Vagina (tissue), 2 donors: ENCODE data around the gene CNBP. TPM values are rescaled to one million over a fixed set of nuclear protein-coding genes. Genes with fewer than 3 reads are reported as not detected.
"Not testable (repeated sequence)": the region's sequence is repeated elsewhere in the genome, so short reads cannot be mapped to it uniquely, and the experiment has no call there.

Experiments used
- DNase-seq, 2 donors: peaks; one replicate each; pipeline ENCODE4 v3.0.0-alpha.2; 2017; ENCODE audit errors: extremely low spot score in 2 of 2
- H3K27ac ChIP-seq: fragments of 200-600 bp; sonication (generic); one replicate; pipeline ENCODE4 v1.5.1; 2019
- H3K27me3 ChIP-seq: fragments of 200-600 bp; sonication (generic); one replicate; pipeline ENCODE4 v1.5.1; 2019
- H3K36me3 ChIP-seq, 2 donors: fragments of 200-600 bp; sonication (generic); one replicate each; pipeline ENCODE4 v1.5.1; 2017 to 2019
- H3K4me1 ChIP-seq: fragments of 200-600 bp; sonication (generic); one replicate; pipeline ENCODE4 v1.5.1; 2019
- H3K4me3 ChIP-seq, 2 donors: fragments of 200-600 bp; sonication (generic); 1 replicate in 1 of 2; 2 replicates in 1 of 2; pipeline ENCODE4 v1.5.1; 2016 to 2019
- H3K9me3 ChIP-seq: fragments of 200-600 bp; sonication (generic); one replicate; pipeline ENCODE4 v1.5.1; 2019
- POLR2A ChIP-seq, 2 donors: fragments of 450-650 bp; IDR thresholded peaks; one replicate each; pipeline ENCODE4 v1.6.1; 2017; ENCODE audit warnings: antibody characterized with exemption in 2 of 2, mild to moderate bottlenecking in 2 of 2, moderate library complexity in 2 of 2
- POLR2AphosphoS5 ChIP-seq, 2 donors: sonication (generic); formaldehyde crosslinking; IDR thresholded peaks; one replicate each; pipeline ENCODE4 v1.9.0; 2017; ENCODE audit warnings: antibody characterized with exemption in 2 of 2, mild to moderate bottlenecking in 2 of 2, low read depth in 1 of 2; ENCODE audit not compliant: insufficient read depth in 1 of 2
- intact Hi-C: fragments of 100-400 bp; cut with DNase I; formaldehyde crosslinking; loops from one replicate; pipeline ENCODE4 v1.15.1; 2023
- total RNA-seq: library from RNA; depleted of rRNA; stranded (reverse); fragments of >200 nt; gene quantifications from one replicate; pipeline ENCODE4 v1.2.3, GENCODE V29; 2016
- TF ChIP-seq, protein P1 (sequence below), 3 experiments: fragments of 450-650 bp in 2 of 3; fragments of 200-600 bp in 1 of 3; sonication (generic) in 1 of 3; IDR thresholded peaks; one replicate each; pipeline ENCODE4 v1.5.1; 2017 to 2019; ENCODE audit warnings: antibody characterized with exemption in 3 of 3, mild to moderate bottlenecking in 2 of 3, moderate library complexity in 2 of 3

CNBP gene
- total RNA-seq, 1 donor from 2014 or later: 405 TPM

DNA sequence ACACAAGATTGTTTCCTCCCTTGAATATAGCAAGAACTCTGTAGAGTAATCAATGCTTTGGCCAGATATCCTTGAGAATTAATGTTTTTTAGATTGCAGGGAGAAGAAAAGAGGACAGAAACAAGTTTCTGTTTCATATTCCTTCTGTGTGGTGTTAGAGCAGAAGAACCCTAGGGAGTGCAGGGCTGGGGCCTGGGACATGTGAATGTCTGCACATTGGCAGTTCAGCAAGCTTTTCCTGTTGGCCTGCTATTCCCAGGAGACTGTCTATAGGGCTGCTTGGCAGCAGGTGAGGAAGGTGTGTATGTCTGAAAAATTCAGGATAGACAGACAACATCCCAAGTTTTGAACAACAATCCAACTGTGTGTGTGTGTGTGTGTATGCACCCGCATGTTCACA is 13.6 kb upstream of the CNBP start:
- no peak overlapping the region for H3K4me3 ChIP-seq
- DNase-seq: no peak
- TF ChIP-seq POLR2A (IDR thresholded peaks at IDR 0.05) (no peak), POLR2AphosphoS5 (IDR thresholded peaks at IDR 0.05; ENCODE audit: insufficient read depth in 1 of 2, low read depth in 1 of 2) (peak in 1 of 2 donors; percentile 31)
- TF ChIP-seq, protein P1, sequence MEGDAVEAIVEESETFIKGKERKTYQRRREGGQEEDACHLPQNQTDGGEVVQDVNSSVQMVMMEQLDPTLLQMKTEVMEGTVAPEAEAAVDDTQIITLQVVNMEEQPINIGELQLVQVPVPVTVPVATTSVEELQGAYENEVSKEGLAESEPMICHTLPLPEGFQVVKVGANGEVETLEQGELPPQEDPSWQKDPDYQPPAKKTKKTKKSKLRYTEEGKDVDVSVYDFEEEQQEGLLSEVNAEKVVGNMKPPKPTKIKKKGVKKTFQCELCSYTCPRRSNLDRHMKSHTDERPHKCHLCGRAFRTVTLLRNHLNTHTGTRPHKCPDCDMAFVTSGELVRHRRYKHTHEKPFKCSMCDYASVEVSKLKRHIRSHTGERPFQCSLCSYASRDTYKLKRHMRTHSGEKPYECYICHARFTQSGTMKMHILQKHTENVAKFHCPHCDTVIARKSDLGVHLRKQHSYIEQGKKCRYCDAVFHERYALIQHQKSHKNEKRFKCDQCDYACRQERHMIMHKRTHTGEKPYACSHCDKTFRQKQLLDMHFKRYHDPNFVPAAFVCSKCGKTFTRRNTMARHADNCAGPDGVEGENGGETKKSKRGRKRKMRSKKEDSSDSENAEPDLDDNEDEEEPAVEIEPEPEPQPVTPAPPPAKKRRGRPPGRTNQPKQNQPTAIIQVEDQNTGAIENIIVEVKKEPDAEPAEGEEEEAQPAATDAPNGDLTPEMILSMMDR (IDR thresholded peaks at IDR 0.05): no peak
- intact Hi-C loops: no loop called here
- H3K27ac ChIP-seq: no peak overlapping the region
- no peaks in the 10 kb centered on the region for H3K9me3 ChIP-seq
- H3K27me3 ChIP-seq: no peaks in the 10 kb centered on the region
- peaks cover 24% of the 10 kb centered on the region for H3K4me1 ChIP-seq
- no peaks in the 10 kb centered on the region for H3K36me3 ChIP-seq

DNA sequence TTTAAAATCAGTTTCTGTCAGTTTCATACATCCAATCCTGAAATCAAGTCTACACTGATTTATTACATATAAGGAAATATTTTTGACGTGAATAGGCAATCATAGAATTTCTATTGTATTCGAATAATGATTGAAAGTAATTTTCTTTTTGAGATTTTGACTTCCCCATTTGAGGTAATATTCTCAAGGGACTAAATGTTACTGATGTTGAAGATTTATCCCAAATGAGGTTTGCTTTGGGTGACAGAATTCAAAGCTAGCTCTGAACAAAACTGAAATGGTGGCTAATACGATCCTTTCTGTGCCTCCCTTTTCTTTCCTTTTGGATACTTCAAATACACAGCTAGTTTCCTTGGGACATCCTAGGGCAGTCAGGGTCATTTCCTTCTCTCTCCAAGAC is 12.9 kb upstream of the CNBP start:
- Histone ChIP-seq H3K27ac (peak overlapping the region; percentile 52), H3K27me3 (no peaks in the 10 kb centered on the region), H3K9me3 (no peaks in the 10 kb centered on the region), H3K4me1 (peaks cover 24% of the 10 kb centered on the region), H3K4me3 (no peak overlapping the region), H3K36me3 (no peaks in the 10 kb centered on the region)
- TF ChIP-seq, protein P1 (IDR thresholded peaks at IDR 0.05): no peak
- no peak for TF ChIP-seq POLR2AphosphoS5 (IDR thresholded peaks at IDR 0.05; ENCODE audit: insufficient read depth in 1 of 2, low read depth in 1 of 2)
- TF ChIP-seq POLR2A (IDR thresholded peaks at IDR 0.05): no peak
- intact Hi-C loops: no loop called here
- no peak for DNase-seq

DNA sequence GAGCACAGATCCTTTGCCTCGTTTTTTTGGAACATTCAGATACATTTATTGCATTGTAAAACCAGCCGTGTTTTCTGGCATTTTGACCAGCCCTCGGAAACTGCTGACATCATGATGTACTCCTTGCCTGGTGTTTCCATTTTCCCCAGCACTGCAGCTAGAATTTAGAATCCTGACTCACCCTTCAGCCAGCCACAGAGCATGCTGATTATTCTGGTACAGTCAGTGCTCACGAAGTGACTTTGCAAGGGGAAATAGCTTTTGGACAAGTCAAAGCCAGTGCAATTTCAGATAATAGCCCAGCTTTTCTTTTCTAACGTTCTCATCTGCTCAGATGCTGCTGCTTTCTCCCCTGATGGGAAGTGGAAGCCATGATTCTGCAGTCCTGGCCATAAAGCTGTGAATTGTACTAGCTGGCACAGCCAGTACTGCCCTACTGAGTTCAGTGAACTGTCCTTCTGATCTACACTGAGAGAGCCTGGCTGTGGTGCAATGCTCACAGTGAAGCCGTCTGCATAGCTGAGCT is 12.1 kb upstream of the CNBP start:
- Histone ChIP-seq H3K4me1 (peaks cover 24% of the 10 kb centered on the region), H3K27ac (peak overlapping the region; percentile 61), H3K36me3 (no peaks in the 10 kb centered on the region), H3K27me3 (no peaks in the 10 kb centered on the region), H3K4me3 (no peak overlapping the region), H3K9me3 (no peaks in the 10 kb centered on the region)
- TF ChIP-seq, protein P1 (IDR thresholded peaks at IDR 0.05): no peak
- TF ChIP-seq POLR2AphosphoS5 (IDR thresholded peaks at IDR 0.05; ENCODE audit: insufficient read depth in 1 of 2, low read depth in 1 of 2): peak in 1 of 2 donors; percentile 89
- intact Hi-C loops: no loop called here
- peak in 1 of 2 donors; percentile 88 for DNase-seq

DNA sequence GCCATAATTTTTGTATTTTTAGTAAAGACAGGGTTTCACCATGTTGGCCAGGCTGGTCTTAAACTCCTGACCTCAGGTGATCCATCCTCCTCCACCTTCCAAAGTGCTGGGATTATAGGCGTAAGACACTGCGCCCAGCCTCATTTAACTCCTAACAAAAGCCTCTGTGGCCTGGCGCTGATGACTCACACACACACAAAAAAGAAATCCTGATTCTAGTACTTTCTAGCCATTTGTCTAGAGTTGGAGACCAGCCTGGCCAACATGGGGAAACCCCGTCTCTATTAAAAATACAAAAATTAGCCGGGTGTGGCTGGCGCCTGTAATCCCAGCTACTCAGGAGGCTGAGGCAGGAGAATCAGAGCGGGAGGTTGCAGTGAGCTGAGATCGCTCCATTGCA is 6.1 kb upstream of the CNBP start:
- DNase-seq, H3K9me3 ChIP-seq, H3K4me1 ChIP-seq, H3K27me3 ChIP-seq, intact Hi-C loops, H3K27ac ChIP-seq, H3K4me3 ChIP-seq, H3K36me3 ChIP-seq: not testable (repeated sequence)

DNA sequence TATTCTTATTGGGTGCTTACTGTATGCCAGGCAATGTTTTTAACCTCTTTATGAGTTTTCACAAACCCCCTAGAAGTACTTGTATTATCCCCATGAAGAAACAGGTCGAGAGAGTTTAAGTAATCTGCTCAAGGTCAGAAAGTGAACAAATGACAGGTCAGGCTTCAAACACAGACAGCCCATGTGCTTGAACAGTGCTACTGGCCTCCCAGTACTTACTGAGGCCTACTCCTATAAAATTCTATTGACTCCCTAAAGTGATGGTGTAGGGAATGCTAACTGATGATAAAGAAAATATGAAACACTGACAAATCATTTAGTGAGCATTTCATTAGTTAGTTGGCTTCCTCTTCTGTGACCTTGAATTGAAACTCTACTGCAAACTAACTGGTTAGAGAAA is 4.2 kb upstream of the CNBP start:
- no peak overlapping the region for H3K27ac ChIP-seq
- no peak overlapping the region for H3K4me3 ChIP-seq
- intact Hi-C loops: no loop called here
- H3K4me1 ChIP-seq: peaks cover 15% of the 10 kb centered on the region
- H3K9me3 ChIP-seq: no peaks in the 10 kb centered on the region
- DNase-seq: no peak
- TF ChIP-seq, protein P1 (IDR thresholded peaks at IDR 0.05): no peak
- TF ChIP-seq POLR2A (IDR thresholded peaks at IDR 0.05) (no peak), POLR2AphosphoS5 (IDR thresholded peaks at IDR 0.05; ENCODE audit: insufficient read depth in 1 of 2, low read depth in 1 of 2) (no peak)
- no peaks in the 10 kb centered on the region for H3K36me3 ChIP-seq
- no peaks in the 10 kb centered on the region for H3K27me3 ChIP-seq
